Measurements from ENCODE around the gene C11orf68. TPM values are rescaled to one million over a fixed set of nuclear protein-coding genes. Genes with fewer than 3 reads are reported as not detected.

Gene C11orf68
- total and polyA plus RNA-seq, 2 of the 8 experiments (the other 6 are each of a cell fraction or from before 2014, with no cell fraction given) = 24.0 to 51.2 TPM

DNA sequence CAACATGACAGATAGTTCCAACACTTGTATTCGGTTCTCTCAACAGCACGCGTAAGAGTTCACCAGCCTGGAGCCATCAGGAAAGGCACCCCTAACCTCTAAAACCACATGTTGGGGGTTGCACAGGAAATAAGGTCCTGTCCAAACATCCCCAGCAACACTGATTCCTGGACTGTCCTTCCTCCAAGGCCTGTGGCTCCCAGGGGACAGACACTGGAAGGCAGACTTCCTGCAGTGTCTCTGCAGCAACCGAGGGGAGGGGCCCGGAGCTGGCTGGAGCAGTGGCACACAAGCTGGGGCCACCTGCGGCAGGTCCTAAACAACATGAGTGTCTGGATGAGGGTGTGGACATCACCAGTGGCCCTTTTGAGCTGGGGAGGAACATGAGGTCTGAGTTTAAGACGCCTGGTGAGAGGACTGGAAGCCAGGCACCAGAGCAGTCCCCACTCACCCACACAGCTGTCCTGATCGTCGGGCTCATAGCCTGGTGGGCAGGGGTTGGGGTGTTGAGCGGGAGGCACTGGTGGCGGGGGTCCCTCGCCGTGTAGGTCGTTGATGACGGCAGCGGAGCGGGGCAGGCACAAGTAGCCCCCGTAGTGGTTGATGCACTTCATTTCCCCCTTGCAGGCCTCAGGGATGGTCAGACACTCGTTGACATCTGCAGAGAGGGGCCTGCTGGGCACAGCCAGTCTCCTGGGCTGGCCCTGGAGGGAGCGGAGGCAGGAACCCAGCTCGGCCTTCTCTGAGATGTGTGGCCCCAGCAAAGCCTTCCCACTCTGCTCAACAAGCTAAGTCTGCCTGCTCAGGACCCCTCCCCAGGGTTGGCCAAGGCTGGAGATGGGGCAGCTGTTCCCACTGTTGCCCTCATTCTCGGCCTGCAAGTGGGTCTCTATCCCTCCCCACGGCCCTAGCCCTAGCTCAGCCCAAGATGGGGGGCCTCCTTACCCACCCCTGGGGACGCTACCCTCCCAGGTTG is 47.9 kb downstream of the C11orf68 start (continued):
- TF ChIP-seq ATF2 (IDR thresholded peaks at IDR 0.05; ENCODE audit: low read length) (no peak), PHF8 (conservative IDR thresholded peaks at IDR 0.05; ENCODE audit: low read depth, low read length) (no peak), BACH1 (IDR thresholded peaks at IDR 0.05; ENCODE audit: low read length) (no peak), SRF (IDR thresholded peaks at IDR 0.05; ENCODE audit: low read depth, low read length) (no peak), SAP30 (IDR thresholded peaks at IDR 0.05; ENCODE audit: insufficient read depth, insufficient replicate concordance, low read length) (no peak)
- TF ChIP-seq, protein P1, sequence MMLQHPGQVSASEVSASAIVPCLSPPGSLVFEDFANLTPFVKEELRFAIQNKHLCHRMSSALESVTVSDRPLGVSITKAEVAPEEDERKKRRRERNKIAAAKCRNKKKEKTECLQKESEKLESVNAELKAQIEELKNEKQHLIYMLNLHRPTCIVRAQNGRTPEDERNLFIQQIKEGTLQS (IDR thresholded peaks at IDR 0.05; ENCODE audit: insufficient read depth, low read depth, low read length) = no peak
